GM23338 (cell line): ENCODE data around the gene DRC7. TPM values are rescaled to one million over a fixed set of nuclear protein-coding genes. Genes with fewer than 3 reads are reported as not detected.
"Not testable (repeated sequence)": the region's sequence is repeated elsewhere in the genome, so short reads cannot be mapped to it uniquely, and the experiment has no call there.

Experiments used
- ATAC-seq: fragments of 200-7000 bp; cut with Tn5 transposase; 3 replicates; pipeline ENCODE4 v1.9.1; 2020
- DNase-seq: peaks from one replicate; pipeline ENCODE4 v3.0.0-alpha.2; 2015; ENCODE audit warnings: low spot score
- H2AFZ ChIP-seq: fragments of 200-600 bp; sonication (generic); 2 replicates; pipeline ENCODE4 v1.8.0; 2016; ENCODE audit warnings: antibody characterized with exemption, mild to moderate bottlenecking, moderate library complexity
- H3F3A ChIP-seq: fragments of 200-600 bp; sonication (generic); replicated peaks from 2 replicates; pipeline ENCODE4 v1.8.0; 2017; ENCODE audit warnings: antibody characterized with exemption, mixed run types, low read depth
- H3K27ac ChIP-seq: fragments of 200-600 bp; sonication (generic); 2 replicates; pipeline ENCODE4 v1.6.1; 2016; ENCODE audit warnings: low read depth
- H3K27me3 ChIP-seq: fragments of 200-600 bp; sonication (generic); 2 replicates; pipeline ENCODE4 v1.8.0; 2016; ENCODE audit warnings: mild to moderate bottlenecking, mixed run types, moderate library complexity; ENCODE audit not compliant: insufficient read depth
- H3K36me3 ChIP-seq: fragments of 200-600 bp; sonication (generic); 2 replicates; pipeline ENCODE4 v1.8.0; 2016; ENCODE audit warnings: mild to moderate bottlenecking; ENCODE audit not compliant: insufficient read depth
- H3K4me1 ChIP-seq: fragments of 200-600 bp; sonication (generic); 2 replicates; pipeline ENCODE4 v1.8.0; 2016; ENCODE audit warnings: mild to moderate bottlenecking, moderate library complexity; ENCODE audit not compliant: insufficient read depth
- H3K4me2 ChIP-seq: fragments of 200-600 bp; sonication (generic); 2 replicates; pipeline ENCODE4 v1.7.1; 2017; ENCODE audit warnings: mixed run types
- H3K4me3 ChIP-seq: fragments of 200-600 bp; sonication (generic); 2 replicates; pipeline ENCODE4 v1.6.1; 2016; ENCODE audit warnings: mixed run types
- H3K79me2 ChIP-seq: fragments of 200-600 bp; sonication (generic); replicated peaks from 2 replicates; pipeline ENCODE4 v1.8.0; 2017; ENCODE audit warnings: mild to moderate bottlenecking; ENCODE audit not compliant: insufficient read depth
- H3K9me2 ChIP-seq: fragments of 200-600 bp; sonication (generic); 2 replicates; pipeline ENCODE4 v1.8.0; 2017; ENCODE audit not compliant: insufficient read depth
- H4K20me1 ChIP-seq: fragments of 200-600 bp; sonication (generic); replicated peaks from 2 replicates; pipeline ENCODE4 v1.8.0; 2017; ENCODE audit warnings: mild to moderate bottlenecking; ENCODE audit not compliant: insufficient read depth
- H3K27ac Mint-ChIP-seq: 2 replicates; pipeline ENCODE4 v1.8.0; 2020; ENCODE audit warnings: inconsistent platforms, mild to moderate bottlenecking, moderate library complexity, mixed read lengths
- H3K27me3 Mint-ChIP-seq: 3 replicates; pipeline ENCODE4 v1.8.0; 2022; ENCODE audit warnings: low read depth, mild to moderate bottlenecking, moderate library complexity, mixed read lengths, inconsistent platforms; ENCODE audit not compliant: insufficient read depth, poor library complexity
- H3K36me3 Mint-ChIP-seq: 3 replicates; pipeline ENCODE4 v1.8.0; 2021; ENCODE audit warnings: low read depth, mild to moderate bottlenecking, inconsistent platforms, moderate library complexity, mixed read lengths
- H3K4me1 Mint-ChIP-seq: 3 replicates; pipeline ENCODE4 v1.8.0; 2020; ENCODE audit warnings: mild to moderate bottlenecking, inconsistent platforms, mixed read lengths
- H3K4me3 Mint-ChIP-seq: 3 replicates; pipeline ENCODE4 v1.8.0; 2021; ENCODE audit warnings: moderate library complexity, mild to moderate bottlenecking, inconsistent platforms, mixed read lengths
- H3K9me3 Mint-ChIP-seq: 3 replicates; pipeline ENCODE4 v1.8.0; 2020; ENCODE audit warnings: moderate library complexity, mild to moderate bottlenecking, inconsistent platforms, mixed read lengths
- CREB1 ChIP-seq: fragments of 250-450 bp; sonication (Bioruptor Pico); IDR thresholded peaks from 2 replicates; pipeline ENCODE4 v1.5.0; 2020; ENCODE audit warnings: low read depth, mild to moderate bottlenecking, moderate library complexity
- ETS1 ChIP-seq: IDR thresholded peaks from 2 replicates; pipeline ENCODE4 v1.6.1; 2016; ENCODE audit warnings: antibody characterized with exemption
- STAT1 ChIP-seq: IDR thresholded peaks from one replicate; pipeline ENCODE4 v1.6.1; 2016; ENCODE audit warnings: antibody characterized with exemption; ENCODE audit not compliant: unreplicated experiment
- ZNF331 ChIP-seq: fragments of 250-450 bp; sonication (Bioruptor Pico); IDR thresholded peaks from 2 replicates; pipeline ENCODE4 v1.5.0; 2020; ENCODE audit warnings: low read depth, mild to moderate bottlenecking, moderate library complexity
- ZNF462 ChIP-seq: fragments of 250-450 bp; sonication (Bioruptor Pico); IDR thresholded peaks from 2 replicates; pipeline ENCODE4 v1.5.0; 2020; ENCODE audit warnings: mild to moderate bottlenecking, moderate library complexity
- polyA plus RNA-seq: library from polyadenylated mRNA; unstranded; fragments of >200 nt; fragmentation: Nextera tagmentation; extraction: Ambion mirVana; gene quantifications from 2 replicates; pipeline ENCODE4 v1.2.1, GENCODE V29; 2016
- total RNA-seq: library from RNA; depleted of rRNA; stranded (reverse); fragments of >200 nt; shearing (Covaris generic); gene quantifications from 2 replicates; pipeline ENCODE4 v1.2.3, GENCODE V29; 2014

Gene DRC7
- total and polyA plus RNA-seq, 2 experiments from 2014 or later: not detected

GRCh38 chr16:57712569-57712968, 18.0 kb downstream of the DRC7 start:
- not testable (repeated sequence) for H3F3A ChIP-seq, H3K4me3 Mint-ChIP-seq, H3K79me2 ChIP-seq, H4K20me1 ChIP-seq, H3K27me3 ChIP-seq, H3K36me3 Mint-ChIP-seq, H3K27ac ChIP-seq, ATAC-seq, H3K4me1 Mint-ChIP-seq, H2AFZ ChIP-seq, H3K27ac Mint-ChIP-seq, DNase-seq, H3K9me3 Mint-ChIP-seq, H3K4me3 ChIP-seq, H3K27me3 Mint-ChIP-seq, H3K9me2 ChIP-seq, H3K4me1 ChIP-seq, H3K36me3 ChIP-seq, H3K4me2 ChIP-seq

- Histone ChIP-seq H3K4me3 (no peak overlapping the region), H3K27me3 (no peaks in the 10 kb centered on the region), H4K20me1 (no peaks in the 10 kb centered on the region), H2AFZ (no peak overlapping the region), H3K4me1 (no peaks in the 10 kb centered on the region), H3K9me2 (no peaks in the 10 kb centered on the region), H3K36me3 (no peaks in the 10 kb centered on the region), H3K4me2 (no peak overlapping the region), H3K27ac (no peak overlapping the region), H3K79me2 (no peaks in the 10 kb centered on the region), H3F3A (no peaks in the 10 kb centered on the region)
- no peaks in the 10 kb centered on the region for H3K9me3 Mint-ChIP-seq
- no peak overlapping the region for H3K27ac Mint-ChIP-seq
- no peaks in the 10 kb centered on the region for H3K36me3 Mint-ChIP-seq
- TF ChIP-seq ZNF331 (CRISPR knock-in tag) (no peak), CREB1 (no peak), ZNF462 (CRISPR knock-in tag) (no peak), STAT1 (no peak), ETS1 (no peak)
- DNase-seq (no peak), ATAC-seq (no peak)
- no peaks in the 10 kb centered on the region for H3K4me1 Mint-ChIP-seq
- H3K27me3 Mint-ChIP-seq: peaks cover 5% of the 10 kb centered on the region
- H3K4me3 Mint-ChIP-seq: no peak overlapping the region
These were observed 19.0 kb downstream of the DRC7 start for GRCh38 chr16:57713596-57713995.
